GM06990 (cell line): Measurements from ENCODE around the gene MRLN.

ENCODE experiments used
- DNase-seq: peaks from one replicate; pipeline ENCODE4 v3.0.0-alpha.2; 2011; ENCODE audit not compliant: insufficient read length; ENCODE audit errors: extremely low read depth
- H3K27me3 ChIP-seq: replicated peaks from 2 replicates; pipeline ENCODE4 v1.6.0; 2011; ENCODE audit warnings: low read length; ENCODE audit not compliant: control insufficient read depth, insufficient read depth
- H3K36me3 ChIP-seq: 2 replicates; pipeline ENCODE4 v1.5.1; 2011; ENCODE audit warnings: low read length; ENCODE audit not compliant: control insufficient read depth, insufficient read depth
- H3K4me3 ChIP-seq: replicated peaks from 2 replicates; pipeline ENCODE4 v1.5.1; 2011; ENCODE audit warnings: low read depth, mild to moderate bottlenecking, control low read depth, low read length
- CTCF ChIP-seq: IDR thresholded peaks from 2 replicates; pipeline ENCODE4 v1.5.1; 2011; ENCODE audit warnings: low read length, control low read depth, mild to moderate bottlenecking, inconsistent platforms; ENCODE audit not compliant: insufficient read depth, poor library complexity, severe bottlenecking

Gene MRLN

GRCh38 chr10:59770689-59771088 lies 17.4 kb upstream of the MRLN start:
- DNase-seq = no peak
- Histone ChIP-seq H3K36me3 (no peaks in the 10 kb centered on the region), H3K27me3 (no peaks in the 10 kb centered on the region), H3K4me3 (no peak overlapping the region)
- no peak for TF ChIP-seq CTCF

- Histone ChIP-seq H3K27me3 (no peaks in the 10 kb centered on the region), H3K36me3 (no peaks in the 10 kb centered on the region), H3K4me3 (no peak overlapping the region)
- no peak for DNase-seq
- TF ChIP-seq CTCF = no peak
These were observed 9.2 kb upstream of the MRLN start for GRCh38 chr10:59762505-59762904.

- no peaks in the 10 kb centered on the region for H3K27me3 ChIP-seq
- TF ChIP-seq CTCF = no peak
- H3K36me3 ChIP-seq = no peaks in the 10 kb centered on the region
- no peak overlapping the region for H3K4me3 ChIP-seq
- no peak for DNase-seq
These were observed 4.7 kb upstream of the MRLN start for GRCh38 chr10:59757966-59758365.

- no peak for TF ChIP-seq CTCF
- DNase-seq = no peak
- H3K4me3 ChIP-seq = no peak overlapping the region
- H3K36me3 ChIP-seq = no peaks in the 10 kb centered on the region
- no peaks in the 10 kb centered on the region for H3K27me3 ChIP-seq
These were observed 1.7 kb upstream of the MRLN start for GRCh38 chr10:59754951-59755350.

GRCh38 chr10:59752278-59752940 lies 846 bp downstream of the MRLN start:
- no peak overlapping the region for H3K4me3 ChIP-seq
- no peaks in the 10 kb centered on the region for H3K36me3 ChIP-seq
- no peaks in the 10 kb centered on the region for H3K27me3 ChIP-seq
- no peak for TF ChIP-seq CTCF
- no peak for DNase-seq
